IMR-90 (cell line): ENCODE measurements around the gene PIK3CG.

Source experiments
- BHLHE40 ChIP-seq: fragments of 150-350 bp; IDR thresholded peaks from 2 replicates; pipeline ENCODE4 v1.6.1; 2016; ENCODE audit warnings: mild to moderate bottlenecking, low read depth, low read length
- MAFK ChIP-seq: IDR thresholded peaks from 2 replicates; pipeline ENCODE4 v1.6.1; 2012; ENCODE audit warnings: low read depth, low read length, improper control_type of control experiment
- POLR2A ChIP-seq: IDR thresholded peaks from 2 replicates; pipeline ENCODE4 v1.6.1; 2012; ENCODE audit warnings: mild to moderate bottlenecking, low read depth, low read length
- RAD21 ChIP-seq: IDR thresholded peaks from 2 replicates; pipeline ENCODE4 v1.6.1; 2012; ENCODE audit warnings: low read length, improper control_type of control experiment
- RFX5 ChIP-seq: IDR thresholded peaks from 2 replicates; pipeline ENCODE4 v1.8.0; 2012; ENCODE audit warnings: low read depth, mild to moderate bottlenecking, low read length, moderate library complexity
- TF ChIP-seq, protein P1 (sequence below): fragments of 150-350 bp; IDR thresholded peaks from 2 replicates; pipeline ENCODE4 v1.6.1; 2017; ENCODE audit warnings: mild to moderate bottlenecking, antibody characterized with exemption, low read length, low read depth
- TF ChIP-seq, protein P2 (sequence below): conservative IDR thresholded peaks from 2 replicates; pipeline ENCODE4 v1.5.1; 2012; ENCODE audit warnings: mild to moderate bottlenecking, low read depth, low read length, improper control_type of control experiment

DNA sequence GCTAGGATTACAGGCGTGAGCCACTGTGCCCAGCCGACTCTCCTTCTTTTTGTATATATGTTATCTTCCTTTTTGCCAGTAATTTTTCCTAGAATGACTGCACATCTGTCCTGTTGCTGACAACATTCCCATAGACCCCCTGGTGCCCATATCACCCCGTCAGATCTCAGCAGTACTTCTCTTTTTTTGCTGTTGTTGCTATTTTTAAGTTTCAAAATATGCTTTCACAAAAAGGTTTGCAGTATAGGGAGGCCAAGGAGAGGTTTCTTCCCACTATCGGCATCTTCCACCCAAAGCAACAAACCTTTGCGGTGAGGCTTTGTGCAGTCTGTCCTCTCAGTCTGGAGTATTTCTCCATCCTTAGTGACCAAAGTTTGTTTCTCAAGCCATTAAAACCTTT lies 23.1 kb downstream of the PIK3CG start:
- no peak for TF ChIP-seq POLR2A
- TF ChIP-seq, protein P1, sequence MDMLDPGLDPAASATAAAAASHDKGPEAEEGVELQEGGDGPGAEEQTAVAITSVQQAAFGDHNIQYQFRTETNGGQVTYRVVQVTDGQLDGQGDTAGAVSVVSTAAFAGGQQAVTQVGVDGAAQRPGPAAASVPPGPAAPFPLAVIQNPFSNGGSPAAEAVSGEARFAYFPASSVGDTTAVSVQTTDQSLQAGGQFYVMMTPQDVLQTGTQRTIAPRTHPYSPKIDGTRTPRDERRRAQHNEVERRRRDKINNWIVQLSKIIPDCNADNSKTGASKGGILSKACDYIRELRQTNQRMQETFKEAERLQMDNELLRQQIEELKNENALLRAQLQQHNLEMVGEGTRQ, result no peak
- TF ChIP-seq, protein P2, sequence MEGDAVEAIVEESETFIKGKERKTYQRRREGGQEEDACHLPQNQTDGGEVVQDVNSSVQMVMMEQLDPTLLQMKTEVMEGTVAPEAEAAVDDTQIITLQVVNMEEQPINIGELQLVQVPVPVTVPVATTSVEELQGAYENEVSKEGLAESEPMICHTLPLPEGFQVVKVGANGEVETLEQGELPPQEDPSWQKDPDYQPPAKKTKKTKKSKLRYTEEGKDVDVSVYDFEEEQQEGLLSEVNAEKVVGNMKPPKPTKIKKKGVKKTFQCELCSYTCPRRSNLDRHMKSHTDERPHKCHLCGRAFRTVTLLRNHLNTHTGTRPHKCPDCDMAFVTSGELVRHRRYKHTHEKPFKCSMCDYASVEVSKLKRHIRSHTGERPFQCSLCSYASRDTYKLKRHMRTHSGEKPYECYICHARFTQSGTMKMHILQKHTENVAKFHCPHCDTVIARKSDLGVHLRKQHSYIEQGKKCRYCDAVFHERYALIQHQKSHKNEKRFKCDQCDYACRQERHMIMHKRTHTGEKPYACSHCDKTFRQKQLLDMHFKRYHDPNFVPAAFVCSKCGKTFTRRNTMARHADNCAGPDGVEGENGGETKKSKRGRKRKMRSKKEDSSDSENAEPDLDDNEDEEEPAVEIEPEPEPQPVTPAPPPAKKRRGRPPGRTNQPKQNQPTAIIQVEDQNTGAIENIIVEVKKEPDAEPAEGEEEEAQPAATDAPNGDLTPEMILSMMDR, result no peak
- TF ChIP-seq RFX5, result no peak
- no peak for TF ChIP-seq MAFK
- no peak for TF ChIP-seq BHLHE40
- TF ChIP-seq RAD21, result no peak
